IMR-90 (cell line): ENCODE results near the gene MRC2.

Source experiments
- BHLHE40 ChIP-seq: fragments of 150-350 bp; IDR thresholded peaks from 2 replicates; pipeline ENCODE4 v1.6.1; 2016; ENCODE audit warnings: mild to moderate bottlenecking, low read depth, low read length
- CEBPB ChIP-seq: IDR thresholded peaks from 2 replicates; pipeline ENCODE4 v1.6.1; 2012; ENCODE audit warnings: low read depth, low read length, improper control_type of control experiment
- CHD1 ChIP-seq: IDR thresholded peaks from 2 replicates; pipeline ENCODE4 v1.6.1; 2012; ENCODE audit warnings: low read depth, low read length, improper control_type of control experiment
- FOS ChIP-seq: fragments of 150-350 bp; IDR thresholded peaks from 2 replicates; pipeline ENCODE4 v1.6.1; 2016; ENCODE audit warnings: low read depth, low read length
- POLR2A ChIP-seq: IDR thresholded peaks from 2 replicates; pipeline ENCODE4 v1.6.1; 2012; ENCODE audit warnings: mild to moderate bottlenecking, low read depth, low read length
- RAD21 ChIP-seq: IDR thresholded peaks from 2 replicates; pipeline ENCODE4 v1.6.1; 2012; ENCODE audit warnings: low read length, improper control_type of control experiment
- RCOR1 ChIP-seq: IDR thresholded peaks from 2 replicates; pipeline ENCODE4 v1.6.1; 2012; ENCODE audit warnings: mild to moderate bottlenecking, low read length, improper control_type of control experiment; ENCODE audit not compliant: insufficient replicate concordance
- RFX5 ChIP-seq: IDR thresholded peaks from 2 replicates; pipeline ENCODE4 v1.8.0; 2012; ENCODE audit warnings: low read depth, mild to moderate bottlenecking, low read length, moderate library complexity
- SMC3 ChIP-seq: fragments of 150-350 bp; IDR thresholded peaks from 2 replicates; pipeline ENCODE4 v1.6.1; 2016; ENCODE audit warnings: low read depth, mild to moderate bottlenecking, antibody characterized with exemption, low read length, moderate library complexity
- TF ChIP-seq, protein P1 (sequence below): conservative IDR thresholded peaks from 2 replicates; pipeline ENCODE4 v1.5.1; 2012; ENCODE audit warnings: mild to moderate bottlenecking, low read depth, low read length, improper control_type of control experiment
- TF ChIP-seq, protein P2 (sequence below): fragments of 150-350 bp; IDR thresholded peaks from 2 replicates; pipeline ENCODE4 v1.6.1; 2017; ENCODE audit warnings: mild to moderate bottlenecking, antibody characterized with exemption, low read length, low read depth
- TF ChIP-seq, protein P3 (sequence below): fragments of 150-350 bp; IDR thresholded peaks from 2 replicates; pipeline ENCODE4 v1.6.1; 2016; ENCODE audit warnings: low read depth, mild to moderate bottlenecking, low read length, moderate library complexity, borderline replicate concordance

DNA sequence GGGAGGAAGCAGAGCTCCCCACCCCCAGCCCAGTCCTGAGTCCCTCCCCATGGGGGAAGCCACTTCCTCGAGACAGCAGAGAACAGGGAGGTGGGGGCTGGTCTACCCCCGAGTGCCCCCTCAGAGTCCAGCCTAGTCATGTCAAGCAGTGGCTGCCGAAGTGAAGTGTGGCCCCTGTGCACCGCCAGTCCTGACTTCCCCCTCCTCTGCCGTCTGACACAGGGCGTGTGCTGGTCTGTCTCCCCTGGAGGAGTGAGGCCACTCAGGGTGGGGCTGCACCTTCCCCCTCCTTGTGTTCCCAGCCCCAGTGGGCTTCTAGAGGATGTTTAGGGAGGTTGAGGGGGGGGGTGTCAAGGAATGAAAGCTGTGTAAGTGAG is 46.9 kb downstream of the MRC2 start:
- TF ChIP-seq, protein P1, sequence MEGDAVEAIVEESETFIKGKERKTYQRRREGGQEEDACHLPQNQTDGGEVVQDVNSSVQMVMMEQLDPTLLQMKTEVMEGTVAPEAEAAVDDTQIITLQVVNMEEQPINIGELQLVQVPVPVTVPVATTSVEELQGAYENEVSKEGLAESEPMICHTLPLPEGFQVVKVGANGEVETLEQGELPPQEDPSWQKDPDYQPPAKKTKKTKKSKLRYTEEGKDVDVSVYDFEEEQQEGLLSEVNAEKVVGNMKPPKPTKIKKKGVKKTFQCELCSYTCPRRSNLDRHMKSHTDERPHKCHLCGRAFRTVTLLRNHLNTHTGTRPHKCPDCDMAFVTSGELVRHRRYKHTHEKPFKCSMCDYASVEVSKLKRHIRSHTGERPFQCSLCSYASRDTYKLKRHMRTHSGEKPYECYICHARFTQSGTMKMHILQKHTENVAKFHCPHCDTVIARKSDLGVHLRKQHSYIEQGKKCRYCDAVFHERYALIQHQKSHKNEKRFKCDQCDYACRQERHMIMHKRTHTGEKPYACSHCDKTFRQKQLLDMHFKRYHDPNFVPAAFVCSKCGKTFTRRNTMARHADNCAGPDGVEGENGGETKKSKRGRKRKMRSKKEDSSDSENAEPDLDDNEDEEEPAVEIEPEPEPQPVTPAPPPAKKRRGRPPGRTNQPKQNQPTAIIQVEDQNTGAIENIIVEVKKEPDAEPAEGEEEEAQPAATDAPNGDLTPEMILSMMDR, result no peak
- TF ChIP-seq, protein P2, sequence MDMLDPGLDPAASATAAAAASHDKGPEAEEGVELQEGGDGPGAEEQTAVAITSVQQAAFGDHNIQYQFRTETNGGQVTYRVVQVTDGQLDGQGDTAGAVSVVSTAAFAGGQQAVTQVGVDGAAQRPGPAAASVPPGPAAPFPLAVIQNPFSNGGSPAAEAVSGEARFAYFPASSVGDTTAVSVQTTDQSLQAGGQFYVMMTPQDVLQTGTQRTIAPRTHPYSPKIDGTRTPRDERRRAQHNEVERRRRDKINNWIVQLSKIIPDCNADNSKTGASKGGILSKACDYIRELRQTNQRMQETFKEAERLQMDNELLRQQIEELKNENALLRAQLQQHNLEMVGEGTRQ, result no peak
- TF ChIP-seq POLR2A, result no peak
- TF ChIP-seq RFX5, result no peak
- TF ChIP-seq RAD21, result no peak
- no peak for TF ChIP-seq CHD1
- TF ChIP-seq, protein P3, sequence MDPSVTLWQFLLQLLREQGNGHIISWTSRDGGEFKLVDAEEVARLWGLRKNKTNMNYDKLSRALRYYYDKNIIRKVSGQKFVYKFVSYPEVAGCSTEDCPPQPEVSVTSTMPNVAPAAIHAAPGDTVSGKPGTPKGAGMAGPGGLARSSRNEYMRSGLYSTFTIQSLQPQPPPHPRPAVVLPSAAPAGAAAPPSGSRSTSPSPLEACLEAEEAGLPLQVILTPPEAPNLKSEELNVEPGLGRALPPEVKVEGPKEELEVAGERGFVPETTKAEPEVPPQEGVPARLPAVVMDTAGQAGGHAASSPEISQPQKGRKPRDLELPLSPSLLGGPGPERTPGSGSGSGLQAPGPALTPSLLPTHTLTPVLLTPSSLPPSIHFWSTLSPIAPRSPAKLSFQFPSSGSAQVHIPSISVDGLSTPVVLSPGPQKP, result no peak
- no peak for TF ChIP-seq CEBPB
- TF ChIP-seq BHLHE40, result no peak
- TF ChIP-seq RCOR1, result no peak
- no peak for TF ChIP-seq SMC3
- TF ChIP-seq FOS, result no peak
